ENCODE results near the gene NGFR. TPM values are rescaled to one million over a fixed set of nuclear protein-coding genes. Genes with fewer than 3 reads are reported as not detected.

The NGFR gene
- total RNA-seq, 1 donor from 2014 or later = 3.6 TPM

DNA sequence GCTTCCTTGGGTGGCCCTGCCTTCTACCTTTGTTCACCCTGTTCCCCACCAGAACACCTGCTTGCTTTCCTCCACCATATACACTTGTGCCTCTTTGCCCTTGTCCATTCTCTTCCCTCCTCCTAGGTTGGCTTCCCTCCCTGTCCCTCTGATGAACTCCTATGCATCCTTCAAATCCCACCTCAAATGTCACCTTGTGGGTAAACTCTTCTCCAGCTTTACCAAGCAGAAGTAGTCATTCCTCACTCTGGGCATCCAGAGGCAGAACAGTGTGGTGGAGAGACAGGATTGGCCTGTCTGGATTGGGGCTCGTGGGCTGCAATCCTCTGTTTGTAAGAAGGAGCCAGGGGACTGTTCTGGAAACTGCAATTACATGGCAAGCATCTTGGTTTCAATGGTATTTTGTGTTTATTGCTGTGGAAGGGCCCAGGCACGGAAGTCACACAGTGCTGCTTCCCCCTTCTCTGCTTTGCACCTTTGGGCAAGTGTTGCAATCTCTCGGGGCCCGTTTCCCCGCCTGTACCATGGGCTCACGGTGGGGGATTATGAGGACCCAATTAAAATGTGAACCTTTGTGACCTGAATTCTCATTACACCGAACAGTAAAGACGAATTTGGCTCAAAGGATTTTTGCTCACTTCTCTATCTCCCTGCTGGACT, 58.7 kb downstream of the NGFR start:
- H3K4me3 Mint-ChIP-seq (ENCODE audit: unreplicated experiment) = no peak overlapping the region
- TF ChIP-seq, protein P1, sequence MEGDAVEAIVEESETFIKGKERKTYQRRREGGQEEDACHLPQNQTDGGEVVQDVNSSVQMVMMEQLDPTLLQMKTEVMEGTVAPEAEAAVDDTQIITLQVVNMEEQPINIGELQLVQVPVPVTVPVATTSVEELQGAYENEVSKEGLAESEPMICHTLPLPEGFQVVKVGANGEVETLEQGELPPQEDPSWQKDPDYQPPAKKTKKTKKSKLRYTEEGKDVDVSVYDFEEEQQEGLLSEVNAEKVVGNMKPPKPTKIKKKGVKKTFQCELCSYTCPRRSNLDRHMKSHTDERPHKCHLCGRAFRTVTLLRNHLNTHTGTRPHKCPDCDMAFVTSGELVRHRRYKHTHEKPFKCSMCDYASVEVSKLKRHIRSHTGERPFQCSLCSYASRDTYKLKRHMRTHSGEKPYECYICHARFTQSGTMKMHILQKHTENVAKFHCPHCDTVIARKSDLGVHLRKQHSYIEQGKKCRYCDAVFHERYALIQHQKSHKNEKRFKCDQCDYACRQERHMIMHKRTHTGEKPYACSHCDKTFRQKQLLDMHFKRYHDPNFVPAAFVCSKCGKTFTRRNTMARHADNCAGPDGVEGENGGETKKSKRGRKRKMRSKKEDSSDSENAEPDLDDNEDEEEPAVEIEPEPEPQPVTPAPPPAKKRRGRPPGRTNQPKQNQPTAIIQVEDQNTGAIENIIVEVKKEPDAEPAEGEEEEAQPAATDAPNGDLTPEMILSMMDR (IDR thresholded peaks at IDR 0.05) = no peak
- no peaks in the 10 kb centered on the region for H3K36me3 Mint-ChIP-seq (ENCODE audit: unreplicated experiment)
- no peak for DNase-seq (ENCODE audit: extremely low spot score, unreplicated experiment)
- H3K4me1 Mint-ChIP-seq (ENCODE audit: unreplicated experiment) = peaks cover 2% of the 10 kb centered on the region
- H3K9me3 Mint-ChIP-seq (ENCODE audit: unreplicated experiment) = no peaks in the 10 kb centered on the region
- peaks cover 8% of the 10 kb centered on the region for H3K27me3 Mint-ChIP-seq (ENCODE audit: unreplicated experiment)
- H3K27ac Mint-ChIP-seq (ENCODE audit: unreplicated experiment) = no peak overlapping the region

DNA sequence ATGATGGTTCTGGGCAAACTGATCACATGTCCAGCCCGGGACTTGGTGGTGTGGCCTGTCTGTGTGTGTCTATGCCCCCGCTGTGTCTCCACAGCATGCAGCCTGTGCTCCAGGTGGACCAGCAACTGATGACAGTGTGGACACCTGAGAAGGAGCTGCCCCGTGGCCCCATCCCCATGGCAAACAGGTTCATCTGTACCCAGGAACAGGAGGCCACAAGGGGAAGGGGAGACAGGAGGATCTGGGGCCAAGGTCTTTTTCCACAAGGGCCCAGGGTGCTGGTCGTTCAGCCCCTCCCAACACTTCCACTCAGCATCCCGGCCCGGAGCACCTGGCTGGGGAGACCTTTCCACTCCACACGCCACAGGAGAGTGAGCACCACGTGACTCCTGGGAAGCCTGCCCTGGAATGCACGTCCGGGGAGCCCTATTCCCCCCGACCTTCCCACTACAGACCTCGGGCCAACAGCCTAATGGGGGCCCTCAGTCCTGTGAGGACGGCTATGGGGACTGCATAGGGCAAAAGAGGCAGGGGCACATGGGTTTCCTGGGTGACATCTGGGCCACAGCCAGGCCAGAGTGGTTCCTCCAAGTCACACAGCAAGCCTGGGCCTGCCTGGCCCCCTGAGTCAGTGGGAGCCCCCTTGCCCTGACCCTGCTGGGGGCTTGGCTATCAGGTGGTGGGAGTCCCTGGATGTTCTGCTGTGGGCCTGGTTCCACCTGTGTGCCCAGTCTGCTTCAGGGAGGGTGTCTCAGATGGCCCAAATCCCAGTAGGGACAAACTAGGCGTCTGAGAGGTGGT, 59.8 kb downstream of the NGFR start:
- Mint-ChIP-seq H3K36me3 (ENCODE audit: unreplicated experiment) (no peaks in the 10 kb centered on the region), H3K4me1 (ENCODE audit: unreplicated experiment) (peaks cover 2% of the 10 kb centered on the region), H3K27ac (ENCODE audit: unreplicated experiment) (no peak overlapping the region), H3K27me3 (ENCODE audit: unreplicated experiment) (peaks cover 12% of the 10 kb centered on the region), H3K4me3 (ENCODE audit: unreplicated experiment) (no peak overlapping the region), H3K9me3 (ENCODE audit: unreplicated experiment) (no peaks in the 10 kb centered on the region)
- TF ChIP-seq, protein P1 (IDR thresholded peaks at IDR 0.05) = no peak
- DNase-seq (ENCODE audit: extremely low spot score, unreplicated experiment) = no peak

DNA sequence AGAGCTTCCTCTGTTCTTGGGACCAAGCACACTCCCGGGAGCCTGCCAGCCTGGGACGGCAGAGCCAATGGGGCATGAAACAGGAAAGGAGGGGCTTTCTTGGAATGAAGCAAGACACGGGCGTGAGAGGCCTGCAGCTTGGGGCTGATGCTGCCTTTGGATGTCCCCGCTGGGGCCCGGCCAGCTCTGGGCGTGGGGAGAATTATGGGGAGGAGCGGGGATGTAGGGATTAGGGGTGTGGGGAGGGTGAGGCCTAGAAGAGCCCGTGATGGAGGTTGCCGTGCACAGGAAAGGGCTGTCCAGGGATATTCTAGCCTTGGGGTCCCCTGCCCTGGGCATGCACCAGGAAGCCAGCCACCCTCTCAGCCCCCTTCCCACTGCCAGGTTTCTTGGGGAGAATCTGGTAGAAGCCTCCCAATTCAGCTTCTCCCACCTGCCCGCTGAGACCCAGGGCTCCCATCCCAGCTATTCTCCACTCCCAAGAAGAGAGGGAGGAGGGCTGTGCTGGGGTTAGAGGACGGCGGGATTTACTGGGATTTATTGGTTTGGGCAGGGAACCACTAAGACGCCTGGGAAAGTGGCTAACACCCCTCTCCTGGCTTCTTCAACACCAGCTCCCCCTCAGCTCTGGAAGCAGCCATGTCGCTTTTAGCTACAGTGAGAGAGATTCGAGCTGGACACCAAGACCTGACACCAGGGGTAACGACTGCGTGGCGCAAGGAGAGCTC, 60.6 kb downstream of the NGFR start:
- Mint-ChIP-seq H3K4me1 (ENCODE audit: unreplicated experiment) (peaks cover 2% of the 10 kb centered on the region), H3K9me3 (ENCODE audit: unreplicated experiment) (no peaks in the 10 kb centered on the region), H3K27ac (ENCODE audit: unreplicated experiment) (no peak overlapping the region), H3K36me3 (ENCODE audit: unreplicated experiment) (no peaks in the 10 kb centered on the region), H3K4me3 (ENCODE audit: unreplicated experiment) (no peak overlapping the region), H3K27me3 (ENCODE audit: unreplicated experiment) (peaks cover 15% of the 10 kb centered on the region)
- no peak for DNase-seq (ENCODE audit: extremely low spot score, unreplicated experiment)
- TF ChIP-seq, protein P1 (IDR thresholded peaks at IDR 0.05) = no peak

DNA sequence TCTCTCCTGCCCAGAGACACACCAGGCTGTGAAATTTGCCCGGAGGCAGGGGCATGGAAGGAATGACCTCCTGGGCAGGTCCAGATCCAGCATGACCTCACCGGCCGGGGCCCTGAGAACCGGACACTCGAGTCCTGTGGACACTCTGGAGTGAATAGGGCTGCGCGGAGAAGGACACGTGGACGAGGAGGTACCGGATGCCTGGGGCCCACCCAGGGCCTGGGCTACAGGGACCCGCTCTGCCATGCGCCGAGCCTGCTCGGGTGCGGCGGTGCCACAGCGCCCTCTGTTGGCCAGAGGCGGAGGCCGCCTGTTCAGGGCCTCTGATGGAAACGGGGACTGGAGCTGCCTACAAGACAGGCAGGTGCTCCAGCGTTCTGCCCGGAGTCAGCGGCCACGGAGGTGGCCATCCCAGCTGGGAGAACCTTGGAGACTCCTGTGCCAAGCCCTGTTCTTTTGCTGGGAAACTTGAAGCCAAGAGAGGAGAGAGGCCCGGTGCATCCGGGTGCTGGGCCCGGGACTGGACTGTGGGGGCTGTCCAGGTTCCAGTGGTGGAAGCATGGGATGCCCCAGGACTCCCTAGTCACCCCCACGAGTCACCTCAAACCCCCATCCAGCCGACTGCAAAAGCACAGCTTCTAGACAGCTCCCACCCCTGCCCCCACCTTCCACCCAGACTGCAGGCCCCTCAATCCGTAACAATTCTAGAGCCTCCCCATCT, 61.3 kb downstream of the NGFR start:
- peak; percentile 96 for DNase-seq (ENCODE audit: extremely low spot score, unreplicated experiment)
- H3K27ac Mint-ChIP-seq (ENCODE audit: unreplicated experiment) = no peak overlapping the region
- H3K4me3 Mint-ChIP-seq (ENCODE audit: unreplicated experiment) = no peak overlapping the region
- no peaks in the 10 kb centered on the region for H3K36me3 Mint-ChIP-seq (ENCODE audit: unreplicated experiment)
- no peaks in the 10 kb centered on the region for H3K9me3 Mint-ChIP-seq (ENCODE audit: unreplicated experiment)
- TF ChIP-seq, protein P1 (IDR thresholded peaks at IDR 0.05) = peak; percentile 100
- H3K4me1 Mint-ChIP-seq (ENCODE audit: unreplicated experiment) = peaks cover 2% of the 10 kb centered on the region
- H3K27me3 Mint-ChIP-seq (ENCODE audit: unreplicated experiment) = peaks cover 19% of the 10 kb centered on the region

All from osteocyte (in vitro differentiated cells).